NCI-H2029 (cell line): ENCODE results near the gene FBXL16.
"Not testable (repeated sequence)": the region's sequence is repeated elsewhere in the genome, so short reads cannot be mapped to it uniquely, and the experiment has no call there.

Source experiments
- DNase-seq: peaks from one replicate; lab custom pipeline; 2025; lab: John Stamatoyannopoulos, UW

The FBXL16 gene, protein sequence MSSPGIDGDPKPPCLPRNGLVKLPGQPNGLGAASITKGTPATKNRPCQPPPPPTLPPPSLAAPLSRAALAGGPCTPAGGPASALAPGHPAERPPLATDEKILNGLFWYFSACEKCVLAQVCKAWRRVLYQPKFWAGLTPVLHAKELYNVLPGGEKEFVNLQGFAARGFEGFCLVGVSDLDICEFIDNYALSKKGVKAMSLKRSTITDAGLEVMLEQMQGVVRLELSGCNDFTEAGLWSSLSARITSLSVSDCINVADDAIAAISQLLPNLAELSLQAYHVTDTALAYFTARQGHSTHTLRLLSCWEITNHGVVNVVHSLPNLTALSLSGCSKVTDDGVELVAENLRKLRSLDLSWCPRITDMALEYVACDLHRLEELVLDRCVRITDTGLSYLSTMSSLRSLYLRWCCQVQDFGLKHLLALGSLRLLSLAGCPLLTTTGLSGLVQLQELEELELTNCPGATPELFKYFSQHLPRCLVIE

GRCh38 chr16:705431-706188 lies at the start of gene FBXL16:
Gene FBXL16, minus strand, starts transcription at chr16:705801. Its CDS starts 8,396 bp downstream, at chr16:697405.
- DNase-seq = no peak

DNA sequence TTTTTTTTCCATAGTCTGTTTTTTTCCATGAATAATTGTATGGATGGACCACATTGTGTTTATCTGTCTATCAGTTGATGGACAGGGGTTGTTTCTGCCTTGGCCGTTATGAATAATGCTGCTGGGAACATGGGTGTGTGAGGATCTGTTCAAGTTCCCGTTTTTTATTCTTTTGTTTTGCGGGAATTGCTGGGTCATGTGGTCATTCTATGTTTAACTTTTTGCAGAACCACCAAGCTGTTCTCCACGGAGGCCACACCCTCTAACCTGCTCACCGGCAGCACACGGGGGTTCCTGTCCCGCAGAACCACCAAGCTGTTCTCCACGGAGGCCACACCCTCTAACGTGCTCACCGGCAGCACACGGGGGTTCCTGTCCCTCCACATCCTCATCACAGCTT lies 49.1 kb upstream of the FBXL16 start:
- no peak for DNase-seq

DNA sequence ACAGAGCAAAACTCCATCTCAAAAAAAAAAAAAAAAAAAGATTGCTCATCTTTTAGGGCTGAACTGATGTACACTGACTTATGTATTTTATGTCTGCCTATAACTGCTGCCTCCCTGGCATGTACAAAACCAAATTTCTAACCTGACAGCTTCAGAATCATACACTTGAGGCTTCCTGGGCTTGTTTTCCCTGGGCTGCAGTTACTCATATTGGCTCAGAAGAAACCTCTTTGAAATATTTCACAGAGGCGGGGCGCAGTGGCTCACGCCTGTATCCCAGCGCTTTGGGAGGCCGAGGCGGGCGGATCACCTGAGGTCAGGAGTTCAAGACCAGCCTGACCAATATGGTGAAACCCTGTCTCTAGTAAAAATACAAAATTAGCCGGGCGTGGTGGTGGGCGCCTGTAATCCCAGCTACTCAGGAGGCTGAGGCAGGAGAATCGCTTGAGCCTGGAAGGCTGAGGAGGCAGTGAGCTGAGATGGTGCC lies 48.6 kb upstream of the FBXL16 start:
- not testable (repeated sequence) for DNase-seq

DNA sequence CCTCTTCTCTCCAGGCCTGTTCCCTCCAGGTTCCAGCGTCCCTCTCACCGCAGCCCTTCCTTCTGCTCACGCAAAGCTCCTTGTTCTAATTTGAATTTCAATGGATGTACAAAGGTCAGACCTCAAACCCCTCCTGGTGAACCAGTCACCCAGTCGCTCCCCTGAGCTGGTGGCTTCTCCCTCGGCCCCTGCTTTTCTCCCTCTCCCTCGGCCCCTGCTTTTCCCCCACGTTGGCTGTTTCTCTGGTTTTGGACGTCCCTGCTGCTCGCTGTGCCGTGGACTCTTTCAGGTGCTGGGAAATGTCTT lies 46.4 kb upstream of the FBXL16 start:
- no peak for DNase-seq

GRCh38 chr16:751152-752006 lies 45.8 kb upstream of the FBXL16 start:
- no peak for DNase-seq

DNA sequence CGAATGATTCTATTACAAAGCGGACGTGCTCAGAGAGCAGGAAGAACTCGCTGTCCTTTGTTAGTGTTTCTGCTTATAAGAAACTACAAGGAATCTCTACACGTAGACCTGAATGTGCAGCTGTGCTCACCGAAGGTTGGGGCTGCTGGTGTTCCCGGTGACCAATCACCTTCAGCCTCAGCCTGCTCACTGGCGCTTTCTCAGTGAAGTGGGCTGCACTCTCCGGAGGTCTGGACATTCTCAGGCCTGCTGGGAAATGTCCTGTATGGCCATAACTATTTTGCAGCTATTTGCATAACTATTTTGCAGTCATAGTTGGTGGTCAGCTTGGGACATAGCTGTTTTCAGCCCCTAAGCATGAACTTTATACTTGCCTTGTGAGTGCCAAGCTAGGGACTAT lies 44.9 kb upstream of the FBXL16 start:
- no peak for DNase-seq

GRCh38 chr16:749010-749409 lies 43.4 kb upstream of the FBXL16 start:
- no peak for DNase-seq

- no peak for DNase-seq
Observed at GRCh38 chr16:747978-748746, 42.6 kb upstream of the FBXL16 start.

DNA sequence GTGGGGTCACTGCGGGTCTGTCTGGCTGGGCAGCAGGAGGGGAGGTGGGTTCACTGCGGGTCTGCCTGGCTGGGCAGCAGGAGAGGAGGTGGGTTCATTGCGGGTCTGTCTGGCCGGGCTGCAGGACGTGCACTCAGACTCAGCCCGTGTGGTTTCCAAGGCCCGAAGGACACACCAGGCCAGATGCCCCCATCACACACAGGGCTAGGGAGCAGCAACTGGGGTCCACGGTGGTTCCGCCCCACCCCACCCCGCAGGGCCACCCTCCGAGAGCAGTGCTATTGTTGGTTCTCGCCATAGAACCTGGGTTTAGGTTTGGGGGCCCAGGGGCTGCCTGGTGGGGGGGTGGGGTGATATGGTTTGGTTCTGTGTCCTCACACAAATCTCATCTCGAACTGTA lies 41.0 kb upstream of the FBXL16 start:
- no peak for DNase-seq

DNA sequence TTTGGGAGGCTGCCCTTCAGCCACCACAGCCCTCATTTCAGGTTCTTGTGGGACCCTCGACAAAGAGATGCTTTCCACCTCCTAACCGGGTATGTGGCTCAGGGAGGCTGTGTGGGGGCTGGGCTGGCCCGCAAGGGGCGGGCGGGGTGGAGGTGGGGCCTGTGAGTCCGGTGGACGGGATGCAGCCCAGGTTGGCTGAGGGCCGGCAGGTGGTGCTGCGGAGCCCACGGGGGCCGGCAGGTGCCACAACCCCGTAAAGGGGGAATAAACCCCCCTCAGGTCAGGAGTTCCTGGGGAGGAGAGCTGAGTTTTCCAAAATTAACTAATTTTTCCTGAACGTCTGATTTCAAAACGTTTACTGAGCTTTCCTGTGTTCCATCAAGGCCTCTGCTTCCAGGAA lies 40.1 kb upstream of the FBXL16 start:
- DNase-seq = no peak

- DNase-seq = no peak
Observed at GRCh38 chr16:743794-744500, 38.3 kb upstream of the FBXL16 start.

GRCh38 chr16:742894-743293 lies 37.3 kb upstream of the FBXL16 start:
- not testable (repeated sequence) for DNase-seq

- no peak for DNase-seq
Observed at GRCh38 chr16:741986-742629, 36.5 kb upstream of the FBXL16 start.

- DNase-seq = peak; percentile 79
Observed at GRCh38 chr16:740764-741505, 35.3 kb upstream of the FBXL16 start, which contains the start of gene CIAO3. Gene CIAO3, minus strand, starts transcription at chr16:740997. Its CDS starts 12 bp downstream, at chr16:740985.

DNA sequence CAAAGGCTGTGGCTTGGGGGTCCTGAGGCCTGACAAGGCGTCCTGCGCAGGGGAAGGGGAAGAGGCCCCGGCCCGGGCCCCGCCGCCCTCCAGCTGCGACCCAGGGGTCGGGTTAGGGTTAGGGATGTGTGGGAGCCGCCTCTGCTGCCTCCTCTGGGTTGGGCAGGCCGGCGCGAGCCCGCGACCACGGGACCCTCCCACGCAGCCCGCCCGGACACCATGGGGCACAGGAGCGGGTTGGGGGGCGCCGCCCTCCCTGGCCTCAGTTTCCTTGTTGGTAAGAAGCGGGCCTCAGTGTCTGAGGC lies 34.8 kb upstream of the FBXL16 start:
- no peak for DNase-seq

DNA sequence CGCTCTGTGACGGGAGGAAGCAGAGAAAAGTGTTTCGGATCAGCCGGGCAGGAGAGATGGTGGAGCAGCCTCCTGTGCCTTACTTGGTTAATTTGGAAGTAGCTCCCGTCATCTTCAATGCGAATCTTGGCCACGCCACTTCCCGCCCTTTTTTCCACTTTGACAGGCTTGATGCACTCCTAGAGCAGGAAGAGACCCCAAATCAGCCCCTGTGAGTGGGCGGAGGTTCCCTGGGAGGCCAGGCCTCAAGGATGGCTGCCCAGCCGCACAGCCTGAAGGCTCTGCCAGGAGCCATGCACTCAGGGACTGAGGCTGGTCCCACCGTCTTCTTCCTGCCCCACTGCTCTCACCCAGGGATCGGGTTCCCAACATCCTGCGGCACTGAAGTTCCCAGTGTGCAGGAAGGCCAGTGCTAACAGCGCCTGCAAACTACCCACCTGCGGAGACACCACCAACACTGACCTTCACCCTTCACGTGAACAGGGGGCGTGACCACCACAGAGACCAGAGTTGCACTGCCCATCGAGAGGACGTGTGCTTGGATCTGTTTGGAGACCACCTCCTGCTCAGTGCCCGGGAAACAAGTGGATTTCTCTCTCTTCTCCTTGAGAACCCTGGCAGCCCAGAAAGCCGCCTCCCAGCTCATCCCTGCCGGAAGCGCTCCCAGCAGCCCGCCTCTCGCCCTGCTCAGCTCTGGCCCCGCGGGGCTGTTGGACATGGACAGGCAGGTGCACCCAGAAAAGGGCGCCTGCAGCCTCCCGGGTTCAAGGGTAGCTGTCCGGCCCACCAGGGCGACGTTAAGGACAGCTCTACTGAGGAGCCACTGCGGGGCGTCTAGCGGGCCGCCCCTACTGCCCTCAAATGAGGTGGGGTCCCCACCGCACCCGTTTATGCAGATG lies 34.2 kb upstream of the FBXL16 start:
- no peak for DNase-seq

DNA sequence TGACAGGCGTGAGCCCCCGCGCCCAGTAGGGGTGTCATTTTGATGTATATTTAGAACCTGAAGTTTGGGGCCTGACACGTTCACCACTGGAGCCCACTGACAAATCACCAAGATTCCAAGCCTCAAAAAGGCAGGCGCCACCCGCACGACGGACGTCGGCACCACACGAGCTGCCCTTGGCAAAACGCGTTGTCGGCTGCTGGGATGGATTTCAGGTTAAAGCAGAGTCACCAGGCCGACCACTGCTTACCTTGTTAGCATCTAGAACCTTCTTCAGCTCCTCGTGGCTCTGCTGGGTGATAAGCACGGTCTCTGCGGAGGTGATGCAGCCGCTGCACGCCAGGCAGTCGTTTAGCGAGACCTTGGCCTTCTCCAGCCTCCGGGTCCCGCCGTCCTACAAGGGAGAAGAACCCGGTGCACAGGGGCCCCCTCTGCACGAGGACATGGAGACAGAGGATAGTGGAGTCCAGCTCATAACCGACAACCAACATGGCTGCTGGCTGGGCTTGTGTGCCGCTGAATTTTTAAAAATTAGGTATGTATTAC lies 31.4 kb upstream of the FBXL16 start:
- no peak for DNase-seq

- DNase-seq = no peak
Observed at GRCh38 chr16:735982-736453, 30.4 kb upstream of the FBXL16 start.
